ENCODE data around the gene MMP13. TPM values are rescaled to one million over a fixed set of nuclear protein-coding genes. Genes with fewer than 3 reads are reported as not detected.

Gene MMP13
- total RNA-seq, 1 donor = not detected

DNA sequence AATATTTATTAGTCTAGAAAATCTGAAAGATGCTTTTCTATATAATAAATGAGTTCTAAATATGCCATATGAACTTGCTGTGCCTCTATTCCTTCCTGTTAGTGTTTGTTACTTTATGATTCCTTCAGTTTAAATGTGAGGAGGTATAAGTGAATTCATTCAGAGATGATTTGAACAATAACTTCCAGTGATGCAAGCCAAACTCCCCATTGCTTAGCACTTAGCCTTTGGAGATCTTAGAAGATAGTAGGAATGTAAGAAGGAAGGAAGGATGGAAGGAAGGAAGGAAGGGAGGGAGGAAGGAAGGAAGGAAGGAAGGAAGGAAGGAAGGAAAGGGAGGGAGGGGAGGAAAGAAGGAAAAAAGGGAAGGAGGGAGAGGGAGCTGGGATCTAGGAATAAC, 25.1 kb downstream of the MMP13 start:
- no peak for DNase-seq (ENCODE audit: low read depth)
- TF ChIP-seq, protein P1, sequence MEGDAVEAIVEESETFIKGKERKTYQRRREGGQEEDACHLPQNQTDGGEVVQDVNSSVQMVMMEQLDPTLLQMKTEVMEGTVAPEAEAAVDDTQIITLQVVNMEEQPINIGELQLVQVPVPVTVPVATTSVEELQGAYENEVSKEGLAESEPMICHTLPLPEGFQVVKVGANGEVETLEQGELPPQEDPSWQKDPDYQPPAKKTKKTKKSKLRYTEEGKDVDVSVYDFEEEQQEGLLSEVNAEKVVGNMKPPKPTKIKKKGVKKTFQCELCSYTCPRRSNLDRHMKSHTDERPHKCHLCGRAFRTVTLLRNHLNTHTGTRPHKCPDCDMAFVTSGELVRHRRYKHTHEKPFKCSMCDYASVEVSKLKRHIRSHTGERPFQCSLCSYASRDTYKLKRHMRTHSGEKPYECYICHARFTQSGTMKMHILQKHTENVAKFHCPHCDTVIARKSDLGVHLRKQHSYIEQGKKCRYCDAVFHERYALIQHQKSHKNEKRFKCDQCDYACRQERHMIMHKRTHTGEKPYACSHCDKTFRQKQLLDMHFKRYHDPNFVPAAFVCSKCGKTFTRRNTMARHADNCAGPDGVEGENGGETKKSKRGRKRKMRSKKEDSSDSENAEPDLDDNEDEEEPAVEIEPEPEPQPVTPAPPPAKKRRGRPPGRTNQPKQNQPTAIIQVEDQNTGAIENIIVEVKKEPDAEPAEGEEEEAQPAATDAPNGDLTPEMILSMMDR (IDR thresholded peaks at IDR 0.05; ENCODE audit: insufficient read depth, low read depth, low read length) = no peak
- H3K4me3 ChIP-seq (ENCODE audit: low read depth, low read length) = no peak overlapping the region

DNA sequence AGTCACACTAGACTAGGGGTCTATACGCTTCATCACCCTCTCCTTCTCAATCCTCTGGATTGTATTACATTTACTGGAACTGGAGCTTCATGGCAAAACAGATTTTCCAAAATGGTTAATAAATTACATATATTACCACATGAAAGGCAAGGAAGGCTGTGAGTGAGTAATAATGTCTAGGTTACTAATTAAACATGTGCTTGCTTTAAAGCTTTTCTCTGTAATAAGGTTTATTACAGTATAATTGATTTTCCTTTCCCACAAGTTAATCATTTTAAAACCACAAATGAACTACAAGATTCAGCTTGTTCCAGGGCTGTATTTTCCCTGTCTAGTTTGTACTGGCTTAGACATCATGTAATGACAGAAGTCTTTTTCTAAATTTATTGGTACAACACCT, 25.6 kb downstream of the MMP13 start:
- TF ChIP-seq, protein P1 (IDR thresholded peaks at IDR 0.05; ENCODE audit: insufficient read depth, low read depth, low read length) = no peak
- no peak overlapping the region for H3K4me3 ChIP-seq (ENCODE audit: low read depth, low read length)
- DNase-seq (ENCODE audit: low read depth) = no peak

DNA sequence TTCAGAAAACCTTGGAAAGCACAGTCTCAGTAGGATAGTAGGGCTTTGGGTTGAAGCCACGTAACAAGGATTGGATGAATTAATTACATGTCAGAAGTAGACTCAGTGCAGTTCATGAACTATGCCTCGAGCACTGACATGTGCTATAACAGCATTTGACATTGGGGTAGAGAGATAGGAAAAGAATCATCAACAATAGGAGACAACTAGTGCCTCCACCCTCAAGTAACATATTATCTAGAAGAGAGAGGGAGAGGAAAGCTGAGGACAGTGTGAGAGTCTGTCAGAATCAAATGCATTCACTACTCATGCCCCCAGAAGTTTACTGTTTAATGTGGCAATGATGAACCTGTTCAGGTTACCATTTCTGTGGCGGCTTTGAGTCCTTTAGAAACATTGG, 26.4 kb downstream of the MMP13 start:
- TF ChIP-seq, protein P1 (IDR thresholded peaks at IDR 0.05; ENCODE audit: insufficient read depth, low read depth, low read length) = no peak
- no peak overlapping the region for H3K4me3 ChIP-seq (ENCODE audit: low read depth, low read length)
- DNase-seq (ENCODE audit: low read depth) = no peak

DNA sequence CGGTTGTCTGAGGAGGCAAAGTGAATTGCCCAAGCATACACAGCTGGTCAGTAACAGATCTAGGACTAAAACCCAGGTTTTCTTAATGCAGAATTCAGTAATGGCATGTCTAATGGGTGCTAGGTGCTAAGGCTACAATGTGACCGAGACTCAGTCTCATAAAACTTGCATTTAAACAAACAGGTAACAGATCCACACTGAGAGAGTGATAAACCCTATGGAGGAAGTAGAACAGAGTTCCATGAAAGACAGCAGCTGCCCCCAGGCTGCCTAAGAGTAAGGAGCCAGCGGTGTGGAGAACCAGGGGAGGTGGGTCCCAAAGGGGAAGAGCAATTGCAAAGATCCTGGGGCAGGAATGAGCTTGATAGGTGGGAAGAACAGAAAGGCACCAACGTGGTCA, 27.3 kb downstream of the MMP13 start:
- H3K4me3 ChIP-seq (ENCODE audit: low read depth, low read length) = no peak overlapping the region
- TF ChIP-seq, protein P1 (IDR thresholded peaks at IDR 0.05; ENCODE audit: insufficient read depth, low read depth, low read length) = no peak
- no peak for DNase-seq (ENCODE audit: low read depth)

DNA sequence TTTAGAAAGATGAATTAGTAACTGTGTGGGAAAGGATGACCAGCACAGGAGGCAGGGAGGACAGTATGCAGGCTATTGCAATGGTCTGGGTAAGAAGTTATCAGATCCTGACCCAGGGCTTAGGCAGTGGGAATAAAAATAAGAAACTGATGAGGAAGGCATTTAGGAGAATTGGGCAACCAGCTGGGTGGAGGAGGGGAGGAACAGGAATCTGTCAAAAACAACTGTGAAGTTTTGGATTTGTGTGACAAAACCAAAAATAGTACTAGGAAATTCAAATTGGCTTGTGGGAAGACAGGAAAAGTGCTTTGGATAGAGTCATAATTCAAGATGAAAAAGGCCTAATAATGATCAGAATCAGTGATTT, 27.9 kb downstream of the MMP13 start:
- DNase-seq (ENCODE audit: low read depth) = no peak
- no peak overlapping the region for H3K4me3 ChIP-seq (ENCODE audit: low read depth, low read length)
- TF ChIP-seq, protein P1 (IDR thresholded peaks at IDR 0.05; ENCODE audit: insufficient read depth, low read depth, low read length) = no peak

DNA sequence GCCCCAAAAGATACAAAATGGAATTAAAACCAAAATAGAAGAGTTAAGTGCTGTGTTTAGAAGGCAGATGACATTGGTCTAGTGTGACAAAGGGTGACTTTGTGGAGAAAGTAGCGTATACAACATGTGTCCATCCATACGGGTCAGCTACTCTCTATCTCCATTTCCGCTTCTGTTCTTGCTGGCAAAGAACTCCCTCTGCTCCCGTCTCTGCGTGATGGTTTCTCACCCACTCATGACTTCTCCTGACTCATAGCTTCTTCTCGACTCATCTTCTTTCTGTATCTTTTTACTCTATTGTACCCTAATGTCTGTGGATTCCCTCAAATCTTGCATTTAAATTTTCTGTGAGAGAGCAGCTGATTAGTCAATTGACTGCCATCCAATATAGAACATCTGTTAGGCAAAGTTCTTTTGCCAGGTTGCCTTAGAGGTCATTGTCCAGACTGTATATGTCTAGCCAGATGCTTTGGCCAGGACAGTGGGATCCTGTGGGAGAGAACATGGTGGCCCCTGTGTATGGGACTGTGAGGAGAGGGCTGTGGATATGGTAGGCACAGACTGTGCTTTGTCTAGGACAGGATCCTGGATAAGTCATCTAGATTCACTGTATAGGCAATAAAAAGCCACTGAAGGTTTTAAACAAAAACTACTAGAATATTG, 28.4 kb downstream of the MMP13 start:
- TF ChIP-seq, protein P1 (IDR thresholded peaks at IDR 0.05; ENCODE audit: insufficient read depth, low read depth, low read length) = no peak
- DNase-seq (ENCODE audit: low read depth) = no peak
- no peak overlapping the region for H3K4me3 ChIP-seq (ENCODE audit: low read depth, low read length)

DNA sequence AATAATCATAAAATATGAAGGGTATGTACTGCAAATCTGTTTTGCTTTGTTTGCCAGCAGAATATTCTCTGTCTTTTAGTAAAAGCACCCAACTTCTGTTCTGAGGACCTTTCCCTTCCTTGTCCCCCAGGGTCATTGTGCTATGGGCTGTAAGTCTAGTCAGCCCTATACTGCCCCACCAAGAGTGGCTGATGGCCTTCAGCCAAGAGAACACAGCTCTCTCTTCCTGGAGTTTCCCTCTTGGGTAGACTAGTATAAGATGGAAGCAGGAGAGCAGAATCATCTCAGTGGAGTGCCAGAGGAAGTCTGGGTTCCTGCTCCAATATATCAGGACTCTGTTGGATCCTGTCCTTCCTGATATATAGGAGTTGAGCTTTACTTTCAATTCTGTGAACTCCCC, 29.0 kb downstream of the MMP13 start:
- TF ChIP-seq, protein P1 (IDR thresholded peaks at IDR 0.05; ENCODE audit: insufficient read depth, low read depth, low read length) = no peak
- no peak for DNase-seq (ENCODE audit: low read depth)

More for the DNA sequence above, 29.0 kb downstream of the MMP13 start:
- H3K4me3 ChIP-seq (ENCODE audit: low read depth, low read length) = no peak overlapping the region
